BE2C (cell line): ENCODE measurements around the gene FHL3.

Experiments used
- DNase-seq: peaks from one replicate; pipeline ENCODE4 v3.0.0-alpha.2; 2020
- H3K27me3 ChIP-seq: fragments of 250-450 bp; sonication (Bioruptor Pico); 2 replicates; pipeline ENCODE4 v1.5.1; 2020; ENCODE audit warnings: mild to moderate bottlenecking
- H3K36me3 ChIP-seq: fragments of 250-450 bp; sonication (Bioruptor Pico); 2 replicates; pipeline ENCODE4 v1.5.1; 2020; ENCODE audit warnings: mild to moderate bottlenecking
- H3K4me1 ChIP-seq: fragments of 250-450 bp; sonication (Bioruptor Pico); 2 replicates; pipeline ENCODE4 v1.5.1; 2020
- H3K4me3 ChIP-seq: 2 replicates; pipeline ENCODE4 v1.5.1; 2011; ENCODE audit warnings: low read depth, low read length
- H3K9me3 ChIP-seq: fragments of 250-450 bp; sonication (Bioruptor Pico); 2 replicates; pipeline ENCODE4 v1.5.1; 2020
- CTCF ChIP-seq: IDR thresholded peaks from 2 replicates; pipeline ENCODE4 v1.5.1; 2012; ENCODE audit warnings: mild to moderate bottlenecking, low read depth, low read length

FHL3 gene

GRCh38 chr1:37997256-37998088, 7.8 kb downstream of the FHL3 start:
- Histone ChIP-seq H3K27me3 (no peaks in the 10 kb centered on the region), H3K9me3 (no peaks in the 10 kb centered on the region), H3K36me3 (no peaks in the 10 kb centered on the region), H3K4me3 (no peak overlapping the region), H3K4me1 (peaks cover 5% of the 10 kb centered on the region)
- no peak for DNase-seq
- TF ChIP-seq CTCF = no peak

GRCh38 chr1:37995751-37996345, 9.5 kb downstream of the FHL3 start:
- Histone ChIP-seq H3K9me3 (no peaks in the 10 kb centered on the region), H3K27me3 (no peaks in the 10 kb centered on the region), H3K36me3 (no peaks in the 10 kb centered on the region), H3K4me3 (peak overlapping the region; percentile 61), H3K4me1 (peaks cover 5% of the 10 kb centered on the region)
- DNase-seq = no peak
- no peak for TF ChIP-seq CTCF

GRCh38 chr1:37994886-37995566, 10.3 kb downstream of the FHL3 start:
- Histone ChIP-seq H3K36me3 (no peaks in the 10 kb centered on the region), H3K4me3 (peak overlapping the region; percentile 61; the same call in 1 of the 2 replicates), H3K27me3 (no peaks in the 10 kb centered on the region), H3K9me3 (no peaks in the 10 kb centered on the region), H3K4me1 (peaks cover 4% of the 10 kb centered on the region)
- DNase-seq = no peak
- TF ChIP-seq CTCF = no peak

GRCh38 chr1:37989361-37989930, 15.9 kb downstream of the FHL3 start:
- no peak for DNase-seq

GRCh38 chr1:37987679-37988078, 17.6 kb downstream of the FHL3 start:
- DNase-seq = no peak

More at GRCh38 chr1:37989361-37989930, 15.9 kb downstream of the FHL3 start:
- TF ChIP-seq CTCF = no peak
- Histone ChIP-seq H3K36me3 (peaks cover 17% of the 10 kb centered on the region), H3K4me3 (peak overlapping the region; percentile 95), H3K4me1 (no peaks in the 10 kb centered on the region), H3K9me3 (no peaks in the 10 kb centered on the region), H3K27me3 (no peaks in the 10 kb centered on the region)

More at GRCh38 chr1:37987679-37988078, 17.6 kb downstream of the FHL3 start:
- Histone ChIP-seq H3K36me3 (peaks cover 21% of the 10 kb centered on the region), H3K9me3 (no peaks in the 10 kb centered on the region), H3K4me1 (no peaks in the 10 kb centered on the region), H3K27me3 (no peaks in the 10 kb centered on the region), H3K4me3 (no peak overlapping the region)
- TF ChIP-seq CTCF = no peak
